HL-60 (cell line): ENCODE results near the gene CCDC182.

Experiments used
- DNase-seq, 2 experiments: peaks; one replicate each; pipeline ENCODE4 v3.0.0-alpha.2; 2010 to 2020; ENCODE audit warnings: low read depth in 1 of 2, low spot score in 1 of 2
- H3K27ac ChIP-seq: fragments of 250-450 bp; sonication (Bioruptor Pico); replicated peaks from 2 replicates; pipeline ENCODE4 v1.5.1; 2020; ENCODE audit warnings: mild to moderate bottlenecking, moderate library complexity
- H3K27me3 ChIP-seq: fragments of 250-450 bp; sonication (Bioruptor Pico); 2 replicates; pipeline ENCODE4 v1.5.1; 2021; ENCODE audit warnings: mild to moderate bottlenecking, moderate library complexity; ENCODE audit not compliant: insufficient read depth, poor library complexity, severe bottlenecking
- H3K4me3 ChIP-seq: replicated peaks from 2 replicates; pipeline ENCODE4 v1.5.1; 2011; ENCODE audit warnings: mild to moderate bottlenecking, control low read depth, low read length; ENCODE audit not compliant: insufficient read depth
- CTCF ChIP-seq: IDR thresholded peaks from one replicate; pipeline ENCODE4 v1.5.1; 2011; ENCODE audit warnings: low read length, control low read depth, inconsistent platforms; ENCODE audit not compliant: insufficient read depth
- GABPA ChIP-seq: IDR thresholded peaks from 2 replicates; pipeline ENCODE4 v1.6.1; 2012; ENCODE audit warnings: low read depth
- POLR2AphosphoS5 ChIP-seq: IDR thresholded peaks from 2 replicates; pipeline ENCODE4 v1.6.1; 2012; ENCODE audit warnings: low read depth
- REST ChIP-seq: IDR thresholded peaks from 2 replicates; pipeline ENCODE4 v1.6.1; 2012; ENCODE audit warnings: low read depth; ENCODE audit not compliant: insufficient replicate concordance
- SPI1 ChIP-seq: IDR thresholded peaks from 2 replicates; pipeline ENCODE4 v1.6.1; 2012; ENCODE audit warnings: low read depth, mild to moderate bottlenecking, borderline replicate concordance

Gene CCDC182

GRCh38 chr17:57761887-57762286 lies 16.8 kb upstream of the CCDC182 start:
- Histone ChIP-seq H3K4me3 (no peak overlapping the region), H3K27ac (no peak overlapping the region), H3K27me3 (no peaks in the 10 kb centered on the region)
- DNase-seq, result no peak
- no peak for TF ChIP-seq GABPA
- TF ChIP-seq CTCF, result no peak
- TF ChIP-seq POLR2AphosphoS5, result no peak
- TF ChIP-seq REST, result no peak
- no peak for TF ChIP-seq SPI1

DNA sequence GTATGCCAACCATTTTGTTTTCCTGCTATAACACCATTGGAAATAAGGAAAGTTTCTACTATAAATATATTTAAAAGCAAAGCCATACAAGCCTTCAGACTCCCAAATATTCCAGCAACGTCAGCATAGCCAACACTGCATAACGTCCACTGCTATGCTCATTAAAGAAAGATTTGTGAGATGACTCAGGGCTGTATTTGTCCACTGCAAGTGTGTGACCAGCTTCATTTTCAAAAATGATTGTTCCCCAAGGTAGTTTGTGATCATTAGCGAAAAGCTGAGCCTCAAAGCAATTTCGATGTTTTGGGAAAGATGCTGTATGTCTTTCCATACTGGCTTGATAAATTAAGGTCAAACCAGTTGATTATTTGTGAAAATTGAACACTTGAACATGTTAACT lies 14.9 kb upstream of the CCDC182 start:
- H3K27ac ChIP-seq, result no peak overlapping the region
- no peaks in the 10 kb centered on the region for H3K27me3 ChIP-seq
- TF ChIP-seq CTCF, result no peak
- no peak for TF ChIP-seq REST
- TF ChIP-seq GABPA, result no peak
- TF ChIP-seq SPI1, result no peak
- TF ChIP-seq POLR2AphosphoS5, result no peak

DNA sequence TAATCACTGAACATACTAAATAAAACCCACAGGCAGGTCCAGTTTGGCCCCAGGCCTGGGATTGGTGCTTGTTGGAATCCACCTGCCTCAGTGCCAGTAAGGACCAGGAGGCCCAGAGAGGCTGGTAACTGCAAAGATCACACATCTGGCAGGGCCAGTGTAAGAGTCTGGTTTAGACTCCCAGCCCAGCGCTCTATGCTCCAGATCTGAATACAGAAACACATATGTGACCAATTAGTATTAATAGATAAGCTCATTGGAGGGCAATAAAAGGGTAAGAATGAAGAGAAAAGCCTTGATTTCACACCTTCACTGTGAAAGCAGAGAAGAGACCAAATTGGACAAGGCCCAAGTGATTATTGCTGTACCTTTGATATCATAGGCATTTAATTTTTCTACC lies 13.6 kb upstream of the CCDC182 start:
- Histone ChIP-seq H3K4me3 (no peak overlapping the region), H3K27ac (no peak overlapping the region), H3K27me3 (no peaks in the 10 kb centered on the region)
- TF ChIP-seq REST (no peak), CTCF (no peak), POLR2AphosphoS5 (no peak), GABPA (no peak), SPI1 (no peak)
- no peak for DNase-seq

More for the DNA sequence above, 14.9 kb upstream of the CCDC182 start:
- DNase-seq, result no peak
- no peak overlapping the region for H3K4me3 ChIP-seq
